ENCODE results near the gene MRPL21.

DNA sequence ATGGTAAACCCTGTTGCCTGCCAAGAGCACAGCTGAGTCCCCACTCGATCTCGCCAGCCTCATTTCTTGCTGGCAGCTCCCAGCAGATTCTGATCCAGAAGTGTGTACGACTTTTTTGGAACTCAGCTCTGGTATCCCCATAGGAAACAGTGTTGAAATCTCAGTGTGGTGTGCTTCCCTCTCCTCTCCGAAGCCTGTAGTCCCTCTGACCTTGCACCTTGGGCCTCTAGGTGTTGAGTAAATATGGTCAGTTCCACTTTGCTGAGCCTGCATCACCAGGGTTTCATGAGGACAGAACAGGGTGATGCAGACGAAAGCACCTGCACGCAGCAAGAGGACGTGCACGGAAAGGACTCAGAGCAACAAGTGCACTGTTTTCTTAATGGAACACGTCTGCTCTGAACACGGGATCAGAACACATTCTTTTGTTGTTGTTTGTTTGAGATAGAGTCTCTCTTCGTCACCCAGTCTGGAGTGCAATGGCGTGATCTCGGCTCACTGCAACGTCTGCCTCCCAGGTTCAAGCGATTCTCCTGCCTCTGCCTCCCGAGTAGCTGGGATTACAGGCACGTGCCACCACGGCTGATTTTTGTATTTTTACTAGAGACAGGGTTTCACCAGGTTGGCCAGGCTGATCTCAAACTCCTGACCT, 58.2 kb downstream of the MRPL21 start:
- no peak for TF ChIP-seq EZH2 (optimal IDR thresholded peaks at IDR 0.05; ENCODE audit: low read depth, low read length)
- TF ChIP-seq, protein P1, sequence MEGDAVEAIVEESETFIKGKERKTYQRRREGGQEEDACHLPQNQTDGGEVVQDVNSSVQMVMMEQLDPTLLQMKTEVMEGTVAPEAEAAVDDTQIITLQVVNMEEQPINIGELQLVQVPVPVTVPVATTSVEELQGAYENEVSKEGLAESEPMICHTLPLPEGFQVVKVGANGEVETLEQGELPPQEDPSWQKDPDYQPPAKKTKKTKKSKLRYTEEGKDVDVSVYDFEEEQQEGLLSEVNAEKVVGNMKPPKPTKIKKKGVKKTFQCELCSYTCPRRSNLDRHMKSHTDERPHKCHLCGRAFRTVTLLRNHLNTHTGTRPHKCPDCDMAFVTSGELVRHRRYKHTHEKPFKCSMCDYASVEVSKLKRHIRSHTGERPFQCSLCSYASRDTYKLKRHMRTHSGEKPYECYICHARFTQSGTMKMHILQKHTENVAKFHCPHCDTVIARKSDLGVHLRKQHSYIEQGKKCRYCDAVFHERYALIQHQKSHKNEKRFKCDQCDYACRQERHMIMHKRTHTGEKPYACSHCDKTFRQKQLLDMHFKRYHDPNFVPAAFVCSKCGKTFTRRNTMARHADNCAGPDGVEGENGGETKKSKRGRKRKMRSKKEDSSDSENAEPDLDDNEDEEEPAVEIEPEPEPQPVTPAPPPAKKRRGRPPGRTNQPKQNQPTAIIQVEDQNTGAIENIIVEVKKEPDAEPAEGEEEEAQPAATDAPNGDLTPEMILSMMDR (IDR thresholded peaks at IDR 0.05; ENCODE audit: low read length) = no peak
- TF ChIP-seq EZH2phosphoT487 (IDR thresholded peaks at IDR 0.05; ENCODE audit: low read length) = no peak

All from MM.1S (cell line).